GM18867 (cell line): Measurements from ENCODE around the gene C1QL4.

Source experiments
- ATAC-seq: cut with Tn5 transposase; IDR thresholded peaks from one replicate; pipeline ENCODE4 v1.9.1; 2021; ENCODE audit warnings: mild to moderate bottlenecking, moderate library complexity; ENCODE audit not compliant: unreplicated experiment

The C1QL4 gene

DNA sequence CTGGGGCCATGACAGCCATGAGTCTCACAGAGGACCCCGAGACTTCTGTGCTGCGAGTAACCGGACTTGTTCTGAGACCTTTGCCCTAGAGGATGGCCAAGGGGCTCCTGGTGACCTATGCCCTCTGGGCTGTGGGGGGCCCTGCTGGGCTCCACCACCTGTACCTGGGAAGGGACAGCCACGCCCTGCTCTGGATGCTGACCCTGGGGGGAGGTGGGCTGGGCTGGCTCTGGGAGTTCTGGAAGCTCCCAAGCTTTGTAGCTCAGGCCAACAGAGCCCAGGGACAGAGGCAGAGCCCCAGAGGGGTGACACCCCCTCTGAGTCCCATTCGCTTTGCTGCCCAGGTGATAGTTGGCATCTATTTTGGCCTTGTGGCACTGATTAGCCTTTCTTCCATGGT lies 11.8 kb upstream of the C1QL4 start:
- ATAC-seq = no peak

DNA sequence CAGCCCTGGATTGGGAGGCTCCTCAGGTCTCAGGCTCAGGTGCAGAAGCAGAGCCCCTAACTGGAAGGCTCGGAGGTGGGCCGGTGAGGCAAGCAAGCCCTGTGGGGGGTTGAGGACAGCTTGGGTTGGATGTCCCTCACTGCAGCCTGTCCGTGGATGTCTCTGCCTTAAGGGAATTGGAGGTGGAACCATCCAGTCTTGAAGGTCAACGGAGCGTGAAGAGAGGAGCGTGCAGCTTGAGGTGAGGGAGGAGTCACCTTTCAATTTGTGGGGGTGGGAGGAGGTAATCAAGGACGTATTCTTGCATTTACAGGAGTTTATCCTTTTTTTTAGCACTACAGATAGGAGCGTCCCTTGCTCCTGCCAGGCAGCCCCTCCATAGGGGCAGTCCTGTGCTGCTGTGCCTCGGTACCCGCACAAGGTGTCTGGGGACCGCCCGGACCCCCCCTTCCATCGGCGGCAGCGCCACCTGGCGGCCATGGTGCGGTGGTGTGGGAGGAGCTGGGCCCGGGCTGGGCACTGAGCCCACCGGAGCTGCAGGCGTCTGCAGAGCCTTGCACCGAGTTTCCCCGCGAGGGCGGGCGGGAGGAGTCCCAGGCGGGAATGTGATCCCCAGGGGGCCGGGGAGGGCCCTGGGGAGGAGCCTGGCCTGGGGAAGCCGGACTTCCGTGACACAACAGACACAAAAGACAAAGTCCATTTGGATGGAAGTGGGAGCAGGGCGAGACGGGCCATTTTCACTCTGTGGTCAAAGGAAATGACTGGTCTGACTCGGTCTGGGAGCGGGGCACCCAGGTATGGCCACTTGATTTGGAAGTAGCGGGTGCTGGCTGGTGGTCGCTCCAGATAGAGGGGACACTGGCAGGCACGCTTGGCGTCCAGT lies 10.6 kb upstream of the C1QL4 start:
- peak; percentile 51 for ATAC-seq

DNA sequence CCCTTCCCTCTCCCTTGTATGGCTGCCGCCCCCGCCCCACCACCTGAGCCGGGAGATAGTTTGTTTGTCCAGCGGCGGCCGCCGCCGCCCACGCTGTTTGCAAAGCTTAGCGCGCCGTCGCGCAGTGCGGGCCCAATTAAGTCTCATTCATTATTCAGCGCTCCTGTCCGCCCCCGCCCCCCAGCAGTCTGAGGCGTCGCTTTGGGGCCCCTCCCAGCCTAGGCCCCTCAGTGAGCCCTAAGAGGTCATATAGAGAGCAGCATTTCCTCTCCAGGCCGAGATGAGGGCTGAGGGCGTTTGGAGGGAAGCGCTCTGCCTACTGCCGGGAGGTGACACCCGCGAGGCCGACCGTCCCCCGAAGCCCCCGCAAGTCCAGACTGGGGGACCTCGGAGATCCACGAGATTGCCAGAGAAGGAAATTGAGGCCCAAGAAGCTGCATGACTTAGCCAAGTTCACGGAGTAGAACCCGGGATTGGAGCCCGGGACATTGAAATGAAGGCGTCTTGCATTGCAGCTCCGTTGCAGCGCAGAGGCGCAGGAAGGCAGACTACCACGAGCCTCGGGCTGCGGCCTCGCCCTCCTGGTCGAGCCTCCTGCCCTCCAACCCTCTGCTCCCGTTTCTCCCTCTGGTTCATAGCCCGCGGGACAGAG lies 9.8 kb upstream of the C1QL4 start, which contains the start of gene DNAJC22:
DNAJC22 (plus strand) TSS at position 230 of the 652 bp plus-strand sequence. CDS start 1,985 bp downstream, outside the sequence.
- no peak for ATAC-seq

DNA sequence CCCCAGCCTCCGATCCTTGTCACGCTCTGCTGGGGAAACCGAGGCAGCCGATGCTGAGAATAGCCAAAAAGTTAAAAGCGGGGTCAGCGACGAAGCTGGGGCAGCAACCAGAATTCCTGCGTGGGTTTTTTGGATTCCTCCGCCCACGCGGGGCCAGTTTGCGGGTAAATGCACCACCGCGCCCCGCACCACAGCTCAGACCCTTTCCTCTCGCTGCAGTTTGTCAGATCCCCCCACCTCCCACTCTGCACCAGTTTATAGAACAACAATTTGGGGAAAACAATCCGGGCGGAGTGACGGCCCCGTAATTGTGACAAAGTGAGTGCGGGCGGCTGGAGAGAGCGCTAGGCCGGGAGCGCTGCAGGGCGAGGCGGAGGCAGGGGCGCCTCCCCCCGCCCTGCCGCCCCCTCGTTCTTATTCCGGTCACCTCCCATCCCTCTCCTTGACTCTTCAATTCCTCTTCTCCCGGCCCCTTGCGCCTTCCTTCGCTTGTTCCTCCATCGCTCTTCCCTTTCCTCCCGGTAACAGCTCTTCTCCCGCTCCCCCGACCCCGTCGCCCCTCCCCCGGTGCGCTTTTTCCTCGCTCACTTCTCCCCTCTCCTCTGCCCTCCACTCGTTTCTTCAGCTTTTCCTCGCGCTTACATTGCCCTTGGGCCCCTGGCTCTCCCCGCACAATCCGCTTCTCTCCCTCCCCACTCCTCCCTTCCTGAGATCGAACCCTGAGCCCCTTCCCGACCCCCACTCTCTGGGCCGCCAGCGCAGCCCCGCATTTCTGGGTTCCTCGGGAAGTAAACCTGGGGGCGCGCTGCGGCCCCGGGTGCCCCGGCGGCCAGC lies 9.1 kb upstream of the C1QL4 start:
- ATAC-seq = no peak

DNA sequence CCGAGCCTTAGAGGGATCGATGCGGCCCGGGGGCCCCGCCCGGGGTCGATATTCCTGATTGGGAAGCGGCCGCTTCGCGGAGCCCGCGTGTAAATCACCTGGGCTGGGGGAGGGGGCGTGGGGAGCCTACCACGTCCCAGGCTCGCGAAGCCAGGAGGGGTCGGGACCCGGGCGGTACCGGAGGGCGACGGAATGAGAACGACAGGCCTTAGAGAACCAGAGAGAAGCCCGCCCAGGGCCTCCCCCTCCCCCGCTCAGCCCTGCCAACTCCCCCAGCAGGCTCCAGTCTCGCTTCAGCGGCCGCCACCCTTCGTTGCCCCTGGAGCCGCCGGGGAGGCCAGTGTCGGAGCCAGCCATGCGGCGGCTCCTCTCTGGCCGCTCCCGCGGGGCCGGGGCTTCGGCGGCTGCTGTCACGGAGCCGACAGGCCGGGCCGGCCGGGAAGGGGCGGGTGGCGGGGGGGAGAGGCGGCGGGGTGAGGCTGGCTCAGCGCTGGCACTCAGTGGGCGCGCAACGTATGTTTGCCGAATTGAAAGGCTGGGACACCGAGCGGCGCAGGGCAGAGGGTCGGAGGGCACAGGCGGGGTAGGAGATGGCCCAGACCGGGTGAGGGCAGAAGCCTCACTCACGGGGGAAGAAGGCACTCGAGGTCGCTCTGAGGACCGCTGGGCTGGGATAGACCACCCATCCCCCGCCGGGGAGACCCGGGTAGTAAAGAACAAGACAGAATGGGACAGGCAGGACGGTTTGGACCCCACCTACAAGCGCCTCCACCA lies 8.2 kb upstream of the C1QL4 start:
- no peak for ATAC-seq

DNA sequence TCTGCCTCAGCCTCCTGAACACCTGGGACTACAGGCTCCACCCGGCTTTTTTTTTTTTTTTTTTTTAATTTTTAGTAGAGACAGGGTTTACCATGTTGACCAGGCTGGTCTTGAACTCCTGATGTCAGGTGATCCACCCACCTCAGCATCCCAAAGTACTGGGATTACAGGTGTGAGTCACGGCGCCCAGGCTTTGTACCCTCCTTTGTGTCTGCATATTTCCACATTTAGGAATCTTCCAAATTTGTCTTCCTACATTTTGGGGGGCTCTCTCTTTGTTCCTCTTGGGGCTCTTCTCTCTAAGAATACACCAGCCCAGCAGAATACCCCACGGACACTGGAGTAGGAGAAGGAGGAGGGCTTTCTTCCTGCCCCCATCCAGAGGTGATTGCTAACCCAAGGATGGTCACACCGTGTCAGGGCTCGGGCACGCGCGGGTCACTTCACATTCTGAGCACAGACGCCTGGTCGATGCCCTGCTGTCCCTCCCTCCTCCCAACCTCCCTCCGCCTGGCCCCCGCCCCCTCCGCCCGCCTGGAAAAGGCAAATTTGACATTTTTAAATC lies 7.6 kb upstream of the C1QL4 start:
- ATAC-seq = no peak

DNA sequence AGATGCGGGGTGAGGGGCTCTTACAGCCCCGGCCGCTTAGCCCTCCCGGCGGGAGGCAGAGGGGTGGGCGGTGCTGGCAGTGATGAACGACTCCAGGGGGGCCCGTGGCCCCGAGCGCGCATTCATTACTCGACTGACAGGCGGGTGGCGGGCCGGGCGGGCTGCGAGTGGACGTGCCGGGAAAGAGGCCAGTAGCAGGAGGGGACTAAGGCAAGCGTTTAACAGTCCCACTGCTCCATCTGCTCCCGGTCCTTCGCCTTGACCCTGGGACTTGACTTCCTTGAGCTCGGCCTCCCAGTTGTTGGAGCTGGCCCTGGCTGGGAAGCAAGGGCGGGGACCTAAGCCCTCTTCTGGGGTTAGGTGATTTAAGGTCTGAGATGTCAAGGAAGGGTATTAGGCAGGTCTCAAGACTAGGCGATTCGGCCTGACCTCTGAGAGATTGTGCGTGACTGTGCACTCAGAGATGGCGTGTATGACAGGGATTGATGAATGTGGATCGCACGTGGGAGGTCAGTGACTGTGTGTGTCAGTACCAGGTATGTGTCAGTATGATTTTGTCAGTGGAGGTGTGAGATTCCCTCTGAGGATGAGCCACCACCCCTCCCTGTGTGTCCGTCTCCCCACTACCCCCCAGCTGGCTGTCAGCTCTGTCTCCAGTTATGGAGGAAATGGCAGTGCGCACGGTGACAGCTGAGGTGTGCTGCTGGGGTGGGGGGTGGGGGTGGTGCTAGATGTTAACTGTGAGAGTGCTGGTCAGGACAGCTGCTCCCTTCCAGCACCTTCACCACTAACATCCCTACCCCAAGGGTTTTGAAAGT lies 6.1 kb upstream of the C1QL4 start:
- ATAC-seq = no peak

DNA sequence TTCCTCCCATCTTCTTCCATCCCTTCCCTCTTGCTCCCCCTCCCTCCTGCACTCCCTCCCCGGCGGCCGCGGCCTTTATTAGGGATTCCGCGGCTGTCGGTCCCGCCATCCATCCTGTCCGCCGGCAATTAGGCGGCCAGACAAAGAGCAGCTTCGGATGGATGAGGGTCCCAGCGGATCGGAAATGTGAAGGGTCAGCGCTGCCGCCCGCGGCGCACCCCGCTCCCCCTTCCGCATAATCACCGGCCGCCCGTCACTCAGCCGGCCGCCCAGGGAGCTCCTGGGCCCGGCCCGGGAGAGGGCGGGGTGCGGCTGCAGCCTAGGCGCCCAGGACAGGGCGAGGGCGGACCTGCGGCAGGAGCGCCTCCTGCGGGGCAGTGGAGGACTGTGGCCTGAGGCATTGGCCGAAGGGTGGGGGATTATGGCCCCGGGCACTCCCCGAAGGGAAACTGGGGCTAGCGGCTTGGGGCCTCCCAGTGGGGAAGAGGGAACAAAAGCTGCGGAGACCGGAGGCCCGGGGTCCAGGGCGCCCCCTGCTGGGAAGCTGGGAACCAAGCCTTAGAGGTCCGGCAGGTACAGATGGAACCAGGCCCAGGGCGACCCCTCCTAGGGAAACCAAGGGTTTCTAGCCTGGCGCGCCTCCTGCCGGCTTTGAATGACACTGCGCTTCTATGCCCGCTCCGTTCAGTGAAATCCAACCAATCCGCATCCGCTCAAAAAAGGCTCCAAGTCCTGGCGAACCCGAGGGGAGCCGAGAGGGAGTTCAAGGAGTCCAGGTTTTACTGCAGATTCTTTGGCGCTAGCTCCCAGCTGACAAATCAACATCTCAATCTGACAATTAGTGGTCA lies 5.3 kb upstream of the C1QL4 start:
- ATAC-seq = peak; percentile 61

DNA sequence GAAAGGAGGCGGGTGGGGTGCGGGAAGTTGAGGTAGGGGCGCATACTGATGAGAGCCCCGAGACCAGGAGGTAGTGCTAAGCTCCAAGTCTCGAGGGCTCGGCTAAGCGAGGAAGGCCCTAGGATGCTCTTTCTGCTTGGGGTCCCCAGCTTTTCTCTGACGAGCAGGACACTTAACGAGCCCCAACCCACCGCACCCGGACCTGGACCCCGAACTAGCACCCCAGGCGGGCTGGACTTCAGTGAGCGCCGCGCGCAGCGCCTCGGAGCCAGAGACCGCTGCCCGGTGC lies 4.7 kb upstream of the C1QL4 start:
- ATAC-seq = no peak

DNA sequence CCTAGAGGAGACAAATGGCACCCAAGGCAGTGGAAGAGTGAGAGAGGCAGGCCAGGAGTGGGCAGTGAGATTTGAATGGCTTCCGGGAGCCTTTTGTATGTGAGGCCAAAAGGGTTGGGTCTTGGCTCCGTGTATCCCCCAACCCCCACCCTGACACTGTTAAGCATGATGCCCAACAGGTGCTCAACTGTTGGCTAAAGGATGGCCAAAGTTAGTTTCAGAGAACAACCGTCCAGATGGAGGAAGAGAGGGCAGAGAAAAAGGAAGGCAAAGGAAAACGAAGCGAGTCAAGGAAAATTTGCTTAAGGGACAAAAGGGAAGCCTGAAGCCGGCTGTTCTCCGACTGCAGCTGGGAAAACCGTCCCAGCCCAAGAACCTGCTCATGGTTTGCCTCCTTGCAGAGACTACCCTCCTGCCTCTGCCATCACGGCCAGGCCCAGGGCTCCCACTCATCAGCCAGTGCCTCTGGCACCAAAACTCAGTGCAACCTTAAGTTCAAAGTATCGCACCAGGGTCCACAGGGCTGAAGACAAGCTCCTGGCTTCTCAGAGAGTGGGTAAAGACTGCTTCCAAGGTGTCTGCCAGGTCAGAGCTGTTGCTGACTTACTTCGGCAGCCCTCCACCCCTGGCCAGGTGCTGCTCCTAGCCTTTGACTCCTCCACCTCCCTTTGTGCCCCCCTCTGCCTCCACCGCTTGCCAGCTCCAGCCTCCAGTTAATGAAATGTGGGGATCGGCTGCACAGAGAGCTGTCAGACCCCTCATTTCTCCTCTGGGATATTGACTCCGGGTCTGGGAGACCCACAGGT lies 4.2 kb upstream of the C1QL4 start:
- ATAC-seq = no peak

DNA sequence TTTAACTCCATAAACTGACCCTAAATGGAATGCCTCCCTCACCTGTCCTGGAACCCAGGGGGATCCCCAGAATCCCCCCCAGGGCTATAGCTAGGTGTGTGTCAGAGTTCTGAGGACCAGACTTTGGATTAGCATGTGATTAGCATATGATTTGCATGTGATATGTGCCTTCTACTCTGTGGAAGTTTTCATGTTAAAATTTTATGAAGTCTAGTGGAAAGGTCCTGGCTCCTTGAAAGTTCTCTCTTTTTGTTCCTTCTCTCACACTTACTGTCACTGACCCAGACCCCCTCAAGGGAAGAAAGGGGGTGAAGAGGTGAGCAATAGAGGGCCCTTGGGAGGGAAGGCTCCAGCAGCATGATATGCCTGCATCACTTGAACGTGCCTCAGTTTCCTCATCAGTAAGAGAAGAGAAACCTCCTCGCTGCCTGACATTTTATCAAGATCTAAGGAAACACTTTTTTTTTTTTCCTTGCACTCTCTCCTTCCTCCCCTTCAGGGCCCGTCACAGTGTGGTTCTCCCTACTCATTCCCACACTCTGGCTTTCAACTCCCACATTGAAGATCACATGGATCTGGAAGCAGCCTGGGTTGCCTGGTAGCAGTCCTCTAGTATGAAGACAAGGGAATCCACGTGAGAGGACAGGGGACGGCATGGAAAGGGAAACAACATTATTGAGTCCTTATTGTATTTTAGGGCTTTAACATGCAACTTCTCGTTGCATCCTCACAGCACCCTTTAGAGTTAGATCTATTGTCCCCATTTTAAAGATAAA lies 3.3 kb upstream of the C1QL4 start:
- ATAC-seq = no peak

DNA sequence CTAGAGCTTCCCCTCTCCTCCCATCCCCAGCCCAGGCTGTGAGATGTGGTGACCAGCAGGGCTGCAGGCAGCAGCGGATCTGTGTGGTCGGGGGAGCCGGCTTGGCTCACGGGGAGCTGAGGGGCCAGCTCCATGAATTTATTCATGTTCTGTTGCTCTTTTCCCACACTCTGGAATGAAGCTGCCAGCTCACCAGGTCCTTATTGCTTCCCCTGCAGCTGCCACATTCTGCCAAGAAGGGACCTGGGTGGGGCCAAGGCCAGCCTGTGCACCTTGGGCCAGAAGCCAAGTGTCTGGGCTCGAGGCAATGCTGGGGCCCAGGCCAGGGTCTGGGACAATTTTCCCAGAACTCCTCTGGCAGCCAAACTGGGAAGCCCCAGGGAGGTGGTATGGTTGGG lies 2.5 kb upstream of the C1QL4 start:
- no peak for ATAC-seq

DNA sequence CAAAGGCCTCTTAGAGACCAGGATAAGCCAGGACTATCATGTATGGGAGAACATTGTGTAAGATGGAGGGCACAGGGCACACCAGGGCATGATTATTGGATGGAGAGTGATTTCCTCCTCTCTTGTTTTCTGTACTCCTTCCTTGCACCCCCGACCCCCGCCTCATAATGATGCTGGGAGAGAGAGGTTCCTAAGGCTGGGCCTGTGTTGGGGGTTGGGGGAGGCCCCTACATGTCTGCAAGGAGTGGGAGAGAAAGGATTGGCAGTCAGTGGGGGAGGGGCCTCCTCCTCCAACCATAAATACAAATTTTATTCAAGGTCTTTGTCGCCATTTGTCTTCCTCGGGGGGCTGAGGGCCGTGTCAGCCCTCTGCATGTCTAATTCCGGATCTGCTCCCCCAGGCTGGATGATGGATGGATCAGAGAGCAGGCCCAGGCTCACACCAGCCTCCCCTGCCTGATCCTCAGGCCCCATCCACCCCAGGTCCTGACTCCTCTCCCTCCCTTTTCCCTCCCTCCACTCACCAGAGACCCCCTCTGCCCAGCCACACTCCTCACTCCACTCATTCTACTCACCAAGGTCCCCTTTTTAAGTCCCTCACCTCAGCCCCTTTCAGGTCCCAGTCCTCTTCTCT lies 2.0 kb upstream of the C1QL4 start:
- ATAC-seq = no peak

DNA sequence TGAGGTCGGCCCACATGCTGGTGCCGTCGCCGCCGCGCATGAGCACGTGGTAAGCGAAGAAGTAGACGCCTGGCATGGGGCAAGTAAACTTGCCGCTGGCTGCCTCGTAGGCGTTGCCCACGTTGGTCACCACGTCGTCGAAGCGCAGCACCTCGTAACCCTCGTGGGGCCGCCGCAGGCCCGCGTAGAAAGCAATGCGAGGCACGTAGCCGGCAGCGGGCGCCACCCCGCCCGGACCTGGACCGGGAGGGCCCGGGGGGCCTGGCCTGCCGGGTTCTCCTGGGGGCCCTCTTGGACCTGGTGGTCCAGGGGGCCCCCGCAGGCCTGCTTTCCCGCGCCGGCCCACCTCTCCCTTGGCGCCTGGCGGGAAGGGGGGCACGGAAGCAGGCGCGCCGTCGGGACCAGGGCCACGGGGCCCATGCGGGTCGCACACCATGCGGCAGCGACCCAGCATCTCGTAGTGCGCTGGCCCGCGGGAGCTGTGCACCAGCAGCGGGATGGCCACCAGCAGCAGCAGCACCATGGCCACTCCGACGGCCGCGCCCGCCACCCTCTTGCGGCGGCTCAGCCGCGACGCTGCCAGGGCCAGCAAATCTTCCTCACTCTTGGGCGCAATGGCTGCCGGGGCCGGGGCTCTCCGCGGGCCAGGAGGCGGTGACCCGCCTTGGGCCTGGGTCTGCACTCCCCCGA lies 888 bp downstream of the C1QL4 start:
- no peak for ATAC-seq

DNA sequence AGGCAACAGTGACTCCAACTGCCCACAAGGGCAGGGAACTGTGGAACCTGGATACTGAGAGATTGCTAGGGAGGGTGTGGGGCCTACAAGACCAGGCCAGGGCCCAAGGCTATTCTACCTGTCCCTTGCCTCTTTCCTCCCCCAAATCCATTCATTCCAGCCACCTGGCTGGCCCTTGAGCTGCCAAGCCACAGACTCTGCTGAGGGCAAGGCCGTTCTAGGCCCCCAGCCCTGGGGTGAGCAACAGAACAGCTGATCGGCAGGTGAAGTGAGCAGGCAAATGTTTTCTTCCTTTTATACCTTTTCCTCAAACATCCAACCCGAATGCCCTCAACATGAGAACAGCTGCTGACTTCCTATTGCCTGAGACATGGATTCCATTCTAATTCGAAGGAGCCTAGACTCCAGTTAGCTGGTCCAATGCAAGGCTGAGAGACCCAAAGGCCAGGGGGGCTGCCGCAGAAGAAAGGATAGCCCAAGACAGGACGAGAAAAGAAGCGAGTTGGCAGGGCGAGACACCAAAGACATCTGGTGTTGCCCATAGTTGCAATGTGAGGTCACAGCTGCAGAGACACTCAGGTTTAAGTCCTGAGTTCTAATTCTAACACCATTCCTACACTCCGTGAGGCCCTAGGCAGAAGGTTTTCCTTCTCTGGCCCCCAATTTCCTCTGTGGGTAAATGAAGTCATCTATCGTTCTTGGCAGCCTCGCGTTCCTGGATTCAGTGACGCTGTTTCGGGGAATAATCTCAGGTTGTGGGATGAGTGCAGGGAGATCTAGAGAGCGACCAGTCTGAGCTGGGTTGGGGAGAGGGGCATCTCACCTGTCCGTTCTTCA lies 1.7 kb downstream of the C1QL4 start:
- ATAC-seq = no peak
